Bronchial smooth muscle cell (primary cell): Measurements from ENCODE around the gene RBM15. TPM values are rescaled to one million over a fixed set of nuclear protein-coding genes. Genes with fewer than 3 reads are reported as not detected.

Source experiments
- total RNA-seq: library from RNA; depleted of rRNA; stranded (reverse); fragments of >200 nt; gene quantifications from 2 replicates; pipeline ENCODE4 v1.2.1, GENCODE V29; 2014

The RBM15 gene, protein sequence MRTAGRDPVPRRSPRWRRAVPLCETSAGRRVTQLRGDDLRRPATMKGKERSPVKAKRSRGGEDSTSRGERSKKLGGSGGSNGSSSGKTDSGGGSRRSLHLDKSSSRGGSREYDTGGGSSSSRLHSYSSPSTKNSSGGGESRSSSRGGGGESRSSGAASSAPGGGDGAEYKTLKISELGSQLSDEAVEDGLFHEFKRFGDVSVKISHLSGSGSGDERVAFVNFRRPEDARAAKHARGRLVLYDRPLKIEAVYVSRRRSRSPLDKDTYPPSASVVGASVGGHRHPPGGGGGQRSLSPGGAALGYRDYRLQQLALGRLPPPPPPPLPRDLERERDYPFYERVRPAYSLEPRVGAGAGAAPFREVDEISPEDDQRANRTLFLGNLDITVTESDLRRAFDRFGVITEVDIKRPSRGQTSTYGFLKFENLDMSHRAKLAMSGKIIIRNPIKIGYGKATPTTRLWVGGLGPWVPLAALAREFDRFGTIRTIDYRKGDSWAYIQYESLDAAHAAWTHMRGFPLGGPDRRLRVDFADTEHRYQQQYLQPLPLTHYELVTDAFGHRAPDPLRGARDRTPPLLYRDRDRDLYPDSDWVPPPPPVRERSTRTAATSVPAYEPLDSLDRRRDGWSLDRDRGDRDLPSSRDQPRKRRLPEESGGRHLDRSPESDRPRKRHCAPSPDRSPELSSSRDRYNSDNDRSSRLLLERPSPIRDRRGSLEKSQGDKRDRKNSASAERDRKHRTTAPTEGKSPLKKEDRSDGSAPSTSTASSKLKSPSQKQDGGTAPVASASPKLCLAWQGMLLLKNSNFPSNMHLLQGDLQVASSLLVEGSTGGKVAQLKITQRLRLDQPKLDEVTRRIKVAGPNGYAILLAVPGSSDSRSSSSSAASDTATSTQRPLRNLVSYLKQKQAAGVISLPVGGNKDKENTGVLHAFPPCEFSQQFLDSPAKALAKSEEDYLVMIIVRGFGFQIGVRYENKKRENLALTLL
- 22.1 and 27.2 TPM in 2 replicates for total RNA-seq

DNA sequence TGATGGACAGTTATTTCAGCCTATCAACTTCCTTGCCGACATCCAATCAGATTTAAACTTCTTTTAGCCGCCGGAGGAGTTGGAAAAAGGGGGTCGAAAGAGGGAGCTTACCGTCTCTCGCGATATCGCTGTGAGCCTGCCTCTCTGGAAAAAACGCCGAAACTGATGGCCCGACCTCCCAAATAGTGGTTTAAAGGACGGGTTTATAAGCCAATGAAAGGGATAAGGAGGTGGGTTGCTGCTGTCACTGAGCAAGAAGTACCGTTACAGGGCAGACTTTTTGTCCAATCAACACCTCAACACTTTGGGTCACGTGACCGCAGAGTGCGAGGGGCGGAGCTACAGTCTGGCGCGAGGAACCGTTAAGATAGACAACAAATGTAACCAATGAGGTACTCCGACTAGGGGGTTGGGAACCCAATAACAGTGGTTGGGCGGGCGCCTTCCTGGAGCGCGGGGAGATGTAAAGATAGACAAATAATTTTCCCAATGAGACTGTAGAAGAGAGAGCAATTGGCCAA, at the start of gene RBM15:
TSS of gene RBM15 (plus strand) at position 492 of the 521 bp plus-strand sequence. CDS start at position 521, 29 bp downstream.

DNA sequence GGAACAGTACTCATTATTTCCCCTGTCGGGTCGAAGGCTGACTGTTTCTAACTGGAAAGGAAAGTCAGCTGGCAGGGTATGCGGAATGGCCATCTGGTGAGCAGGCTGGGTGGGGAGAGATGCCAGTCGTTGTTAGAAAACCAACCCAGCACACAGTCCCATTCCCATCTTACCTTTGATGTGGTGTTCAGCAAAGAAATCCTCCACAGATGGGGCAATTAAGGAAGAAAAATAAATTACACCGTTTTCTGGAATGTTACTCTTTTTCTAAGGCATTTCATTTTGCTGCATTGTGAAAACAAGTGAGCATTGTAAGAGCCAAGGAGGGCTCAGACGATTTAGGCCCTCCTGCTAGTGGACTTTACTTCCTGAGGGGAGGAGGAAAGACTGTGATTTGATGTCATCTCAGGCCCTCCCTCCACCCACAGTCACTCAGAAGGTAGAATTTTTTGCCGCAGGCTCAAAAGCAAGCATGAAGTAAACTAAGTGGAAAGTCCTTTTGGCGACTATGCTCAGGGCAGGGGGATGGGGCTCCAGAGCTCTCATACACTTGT, 51.6 kb downstream of the RBM15 start, which contains the start of gene SLC16A4:
TSS of gene SLC16A4 (minus strand) at position 335 of the 554 bp plus-strand sequence. CDS start 1,703 bp downstream, outside the sequence.

Other genes with a start within 250 kb of the RBM15 start
- under 0.01 and 0.09 TPM in 2 replicates for gene UBL4B, start 226.9 kb upstream of the RBM15 start, total RNA-seq
- gene SLC6A17, start 188.9 kb upstream of the RBM15 start, total RNA-seq: 0.09 and 0.16 TPM in 2 replicates
- gene KCNC4, start 129.1 kb upstream of the RBM15 start, total RNA-seq: 2.1 and 3.6 TPM in 2 replicates
- 47.1 and 119 TPM in 2 replicates for gene SLC16A4, start 51.6 kb downstream of the RBM15 start, total RNA-seq
- gene LAMTOR5, start 68.3 kb downstream of the RBM15 start, total RNA-seq: 63.8 and 81.0 TPM in 2 replicates
- not detected in 2 replicates for gene PROK1, start 111.8 kb downstream of the RBM15 start, total RNA-seq
- gene KCNA10, start 179.8 kb downstream of the RBM15 start, total RNA-seq: not detected in 2 replicates